ENCODE results near the gene FARP2.

The FARP2 gene

GRCh38 chr2:241492174-241492565, 136.1 kb downstream of the FARP2 start:
- Histone ChIP-seq H3K4me3 (ENCODE audit: low read depth, low read length, poor library complexity, severe bottlenecking) (no peak overlapping the region), H3K9me3 (ENCODE audit: low read length) (no peaks in the 10 kb centered on the region), H2AFZ (ENCODE audit: low read length) (no peak overlapping the region), H3K27ac (ENCODE audit: low read depth, low read length, poor library complexity, severe bottlenecking) (no peak overlapping the region), H4K20me1 (ENCODE audit: insufficient read depth, low read length) (no peaks in the 10 kb centered on the region), H3K36me3 (ENCODE audit: insufficient read depth, low read length) (peaks cover 15% of the 10 kb centered on the region), H3K4me2 (ENCODE audit: low read length) (no peak overlapping the region), H3K4me1 (ENCODE audit: insufficient read depth, low read length, severe bottlenecking) (no peaks in the 10 kb centered on the region), H3K9me2 (ENCODE audit: low read depth, low read length) (no peaks in the 10 kb centered on the region), H3F3A (ENCODE audit: insufficient read depth, low read length) (no peaks in the 10 kb centered on the region), H3K9ac (ENCODE audit: low read length) (no peak overlapping the region), H3K27me3 (ENCODE audit: insufficient read depth, low read length) (peaks cover 18% of the 10 kb centered on the region; the same call in 1 of the 2 replicates), H3K79me2 (ENCODE audit: insufficient read depth, low read length) (no peaks in the 10 kb centered on the region)
- TF ChIP-seq EZH2 (IDR thresholded peaks at IDR 0.05; ENCODE audit: borderline replicate concordance, low read length) (no peak), CTCF (IDR thresholded peaks at IDR 0.05; ENCODE audit: low read length) (no peak)

- no peak for TF ChIP-seq EZH2 (IDR thresholded peaks at IDR 0.05; ENCODE audit: borderline replicate concordance, low read length)
- TF ChIP-seq CTCF (IDR thresholded peaks at IDR 0.05; ENCODE audit: low read length): no peak
- Histone ChIP-seq H4K20me1 (ENCODE audit: insufficient read depth, low read length) (no peaks in the 10 kb centered on the region), H3F3A (ENCODE audit: insufficient read depth, low read length) (no peaks in the 10 kb centered on the region), H3K27ac (ENCODE audit: low read depth, low read length, poor library complexity, severe bottlenecking) (no peak overlapping the region), H3K4me3 (ENCODE audit: low read depth, low read length, poor library complexity, severe bottlenecking) (no peak overlapping the region), H3K9me2 (ENCODE audit: low read depth, low read length) (no peaks in the 10 kb centered on the region), H3K9ac (ENCODE audit: low read length) (no peak overlapping the region), H3K9me3 (ENCODE audit: low read length) (no peaks in the 10 kb centered on the region), H2AFZ (ENCODE audit: low read length) (no peak overlapping the region), H3K4me2 (ENCODE audit: low read length) (no peak overlapping the region), H3K4me1 (ENCODE audit: insufficient read depth, low read length, severe bottlenecking) (no peaks in the 10 kb centered on the region), H3K79me2 (ENCODE audit: insufficient read depth, low read length) (no peaks in the 10 kb centered on the region), H3K36me3 (ENCODE audit: insufficient read depth, low read length) (peaks cover 15% of the 10 kb centered on the region), H3K27me3 (ENCODE audit: insufficient read depth, low read length) (peaks cover 18% of the 10 kb centered on the region; the same call in 1 of the 2 replicates)
These were observed 137.0 kb downstream of the FARP2 start for GRCh38 chr2:241493092-241493491.

- H3K9me2 ChIP-seq (ENCODE audit: low read depth, low read length): no peaks in the 10 kb centered on the region
- TF ChIP-seq CTCF (IDR thresholded peaks at IDR 0.05; ENCODE audit: low read length) (no peak), EZH2 (IDR thresholded peaks at IDR 0.05; ENCODE audit: borderline replicate concordance, low read length) (no peak)
- H3K4me2 ChIP-seq (ENCODE audit: low read length): no peak overlapping the region
- no peak overlapping the region for H3K4me3 ChIP-seq (ENCODE audit: low read depth, low read length, poor library complexity, severe bottlenecking)
- H4K20me1 ChIP-seq (ENCODE audit: insufficient read depth, low read length): no peaks in the 10 kb centered on the region
- no peaks in the 10 kb centered on the region for H3K9me3 ChIP-seq (ENCODE audit: low read length)
- no peaks in the 10 kb centered on the region for H3F3A ChIP-seq (ENCODE audit: insufficient read depth, low read length)
- H3K4me1 ChIP-seq (ENCODE audit: insufficient read depth, low read length, severe bottlenecking): no peaks in the 10 kb centered on the region
- peaks cover 15% of the 10 kb centered on the region for H3K36me3 ChIP-seq (ENCODE audit: insufficient read depth, low read length)
- H3K9ac ChIP-seq (ENCODE audit: low read length): no peak overlapping the region
- no peak overlapping the region for H2AFZ ChIP-seq (ENCODE audit: low read length)
- no peak overlapping the region for H3K27ac ChIP-seq (ENCODE audit: low read depth, low read length, poor library complexity, severe bottlenecking)
- 0 out of 2 replicates have a peak, but pooled peaks cover 13% of the 10 kb centered on the region for H3K27me3 ChIP-seq (ENCODE audit: insufficient read depth, low read length)
- no peaks in the 10 kb centered on the region for H3K79me2 ChIP-seq (ENCODE audit: insufficient read depth, low read length)
These were observed 138.3 kb downstream of the FARP2 start for GRCh38 chr2:241494311-241494908.
